ENCODE data around the gene COMMD1.
"Not testable (repeated sequence)": the region's sequence is repeated elsewhere in the genome, so short reads cannot be mapped to it uniquely, and the experiment has no call there.

COMMD1 gene

DNA sequence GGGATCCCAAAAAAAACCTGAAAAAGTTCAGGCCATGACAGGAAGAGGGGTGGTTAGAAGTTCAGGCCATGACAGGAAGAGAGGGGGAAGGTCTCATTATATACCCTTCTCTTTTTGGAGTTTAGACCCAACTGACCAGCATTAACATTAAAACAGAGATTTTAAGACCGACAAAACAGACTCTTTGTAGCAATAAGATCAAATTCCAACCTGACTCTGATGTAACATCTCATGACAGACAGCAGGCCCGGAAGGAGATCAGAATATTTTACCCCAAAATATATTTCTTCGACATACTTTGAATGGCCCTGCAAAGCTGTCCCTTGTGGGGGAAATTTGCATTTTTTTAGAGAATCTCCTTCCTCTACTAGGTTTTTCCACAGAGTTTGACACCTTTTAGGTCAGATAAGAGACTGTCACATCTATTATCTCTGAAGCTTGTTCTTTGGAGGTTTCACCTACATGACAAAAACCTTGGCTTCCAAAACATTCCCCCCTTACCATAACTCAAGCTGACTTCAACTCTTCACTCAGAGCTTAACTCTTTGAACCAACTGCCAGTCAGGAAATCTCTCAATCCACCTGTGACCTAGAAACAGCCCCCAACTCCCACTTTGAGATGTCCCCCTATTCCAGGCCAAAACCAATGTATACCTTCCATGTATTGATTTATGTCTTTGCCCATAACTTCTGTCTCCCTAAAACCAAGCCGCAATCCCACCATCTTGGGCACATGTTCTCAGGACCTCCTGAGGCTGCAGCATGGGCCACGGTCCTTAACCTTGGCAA lies 239.4 kb downstream of the COMMD1 start:
- TF ChIP-seq, protein P1, sequence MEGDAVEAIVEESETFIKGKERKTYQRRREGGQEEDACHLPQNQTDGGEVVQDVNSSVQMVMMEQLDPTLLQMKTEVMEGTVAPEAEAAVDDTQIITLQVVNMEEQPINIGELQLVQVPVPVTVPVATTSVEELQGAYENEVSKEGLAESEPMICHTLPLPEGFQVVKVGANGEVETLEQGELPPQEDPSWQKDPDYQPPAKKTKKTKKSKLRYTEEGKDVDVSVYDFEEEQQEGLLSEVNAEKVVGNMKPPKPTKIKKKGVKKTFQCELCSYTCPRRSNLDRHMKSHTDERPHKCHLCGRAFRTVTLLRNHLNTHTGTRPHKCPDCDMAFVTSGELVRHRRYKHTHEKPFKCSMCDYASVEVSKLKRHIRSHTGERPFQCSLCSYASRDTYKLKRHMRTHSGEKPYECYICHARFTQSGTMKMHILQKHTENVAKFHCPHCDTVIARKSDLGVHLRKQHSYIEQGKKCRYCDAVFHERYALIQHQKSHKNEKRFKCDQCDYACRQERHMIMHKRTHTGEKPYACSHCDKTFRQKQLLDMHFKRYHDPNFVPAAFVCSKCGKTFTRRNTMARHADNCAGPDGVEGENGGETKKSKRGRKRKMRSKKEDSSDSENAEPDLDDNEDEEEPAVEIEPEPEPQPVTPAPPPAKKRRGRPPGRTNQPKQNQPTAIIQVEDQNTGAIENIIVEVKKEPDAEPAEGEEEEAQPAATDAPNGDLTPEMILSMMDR (IDR thresholded peaks at IDR 0.05; ENCODE audit: low read depth, low read length) = no peak
- DNase-seq (ENCODE audit: low read depth in 2 of 2) = no peak

DNA sequence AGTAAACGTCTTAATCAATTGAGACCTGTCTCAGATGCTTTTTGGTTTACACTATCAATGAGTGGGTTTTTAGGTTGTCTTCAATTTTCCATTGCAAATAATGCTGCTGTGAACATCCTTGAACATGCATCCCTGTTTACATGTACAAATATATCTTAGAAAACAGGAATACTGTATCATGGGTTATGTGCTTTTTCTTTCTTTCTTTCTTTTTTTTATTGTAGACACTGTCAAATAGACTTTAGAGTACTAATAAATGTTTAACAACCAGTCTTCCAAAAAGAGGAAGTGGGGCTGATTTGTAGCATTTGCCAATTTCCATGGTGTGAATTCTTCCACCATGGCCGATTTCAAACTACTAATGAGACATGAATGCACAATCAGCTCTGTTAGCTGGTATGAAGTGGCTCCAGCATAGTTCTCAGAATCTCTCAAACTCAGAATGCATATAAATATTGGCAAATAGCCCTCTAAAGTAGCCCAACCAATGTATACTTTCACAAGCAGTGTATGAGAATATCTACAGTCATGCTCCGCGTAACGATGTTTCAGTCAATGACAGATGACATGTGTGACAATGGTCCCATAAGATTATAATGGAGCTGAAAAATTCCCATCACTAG lies 240.1 kb downstream of the COMMD1 start:
- H3K4me3 ChIP-seq (replicated peaks in 1 of 2; ENCODE audit: low read depth in 2 of 2, low read length in 2 of 2) = no peak overlapping the region
- no peak for DNase-seq (ENCODE audit: low read depth in 2 of 2)
- TF ChIP-seq, protein P1 (IDR thresholded peaks at IDR 0.05; ENCODE audit: low read depth, low read length) = no peak

More for the DNA sequence above, 239.4 kb downstream of the COMMD1 start:
- no peak overlapping the region for H3K4me3 ChIP-seq (replicated peaks in 1 of 2; ENCODE audit: low read depth in 2 of 2, low read length in 2 of 2)

DNA sequence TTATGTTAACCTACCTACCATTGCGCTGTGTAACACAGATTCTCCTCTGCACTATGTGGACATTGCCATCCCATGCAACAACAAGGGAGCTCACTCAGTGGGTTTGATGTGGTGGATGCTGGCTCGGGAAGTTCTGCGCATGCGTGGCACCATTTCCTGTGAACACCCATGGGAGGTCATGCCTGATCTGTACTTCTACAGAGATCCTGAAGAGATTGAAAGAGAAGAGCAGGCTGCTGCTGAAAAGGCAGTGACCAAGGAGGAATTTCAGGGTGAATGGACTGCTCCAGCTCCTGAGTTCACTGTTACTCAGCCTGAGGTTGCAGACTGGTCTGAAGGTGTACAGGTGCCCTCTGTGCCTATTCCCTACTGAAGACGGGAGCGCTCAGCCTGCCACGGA lies 241.3 kb downstream of the COMMD1 start:
- not testable (repeated sequence) for H3K4me3 ChIP-seq (replicated peaks in 1 of 2; ENCODE audit: low read depth in 2 of 2, low read length in 2 of 2); DNase-seq (ENCODE audit: low read depth in 2 of 2)

DNA sequence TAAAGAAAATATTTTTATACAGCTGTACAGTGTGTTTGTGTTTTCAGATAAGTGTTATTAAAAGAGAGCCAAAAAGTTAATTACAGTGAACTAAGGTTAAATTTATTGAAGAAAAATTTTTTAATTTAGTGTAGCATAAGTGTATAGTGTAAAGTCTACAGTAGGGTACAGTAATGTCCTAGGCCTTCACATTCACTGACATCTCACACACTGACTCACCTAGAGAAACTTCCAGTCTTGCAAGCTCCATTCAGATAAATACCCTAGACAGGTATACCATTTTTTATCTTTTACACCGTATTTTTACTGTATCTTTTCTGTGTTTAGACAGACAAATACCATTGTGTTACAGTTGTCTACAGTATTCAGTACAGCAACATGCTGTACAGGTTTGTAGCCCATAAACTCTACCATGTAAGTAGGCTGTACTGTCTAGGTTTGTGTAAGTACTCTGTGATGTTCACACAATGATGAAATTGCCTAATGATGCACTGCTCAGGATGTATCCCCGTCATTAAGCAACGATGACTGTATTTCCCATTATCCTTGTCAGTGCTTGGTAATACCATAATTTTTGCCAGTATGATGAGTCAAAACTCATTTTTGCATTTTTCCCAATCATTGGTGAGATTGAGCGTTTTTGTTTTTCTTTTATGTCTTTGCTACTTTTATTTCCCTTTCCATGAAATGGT lies 242.3 kb downstream of the COMMD1 start:
- peak; percentile 81 to 98 for DNase-seq (ENCODE audit: low read depth in 2 of 2)
- no peak overlapping the region for H3K4me3 ChIP-seq (replicated peaks in 1 of 2; ENCODE audit: low read depth in 2 of 2, low read length in 2 of 2)
- TF ChIP-seq, protein P1 (IDR thresholded peaks at IDR 0.05; ENCODE audit: low read depth, low read length) = no peak

DNA sequence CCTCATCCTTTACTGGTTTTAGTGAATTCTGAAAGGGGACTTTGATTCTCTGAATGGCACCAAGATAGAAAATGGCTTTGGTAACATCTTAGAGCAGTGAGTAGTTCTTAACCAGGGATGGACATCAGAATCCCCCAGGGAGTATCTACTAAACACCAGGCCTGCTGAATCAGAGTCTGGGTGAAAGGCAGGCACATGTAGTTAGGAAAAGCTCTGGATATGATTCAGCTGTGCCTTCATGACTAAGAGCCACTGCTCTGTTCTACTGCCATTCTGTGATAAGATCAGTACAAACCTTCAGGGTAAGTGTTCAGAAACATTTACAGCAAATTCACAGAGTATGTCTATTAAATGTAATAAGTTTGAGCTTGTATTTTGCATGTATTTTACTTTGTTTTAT lies 244.2 kb downstream of the COMMD1 start:
- TF ChIP-seq, protein P1 (IDR thresholded peaks at IDR 0.05; ENCODE audit: low read depth, low read length) = no peak
- peak; percentile 94 to 99 for DNase-seq (ENCODE audit: low read depth in 2 of 2)
- no peak overlapping the region for H3K4me3 ChIP-seq (replicated peaks in 1 of 2; ENCODE audit: low read depth in 2 of 2, low read length in 2 of 2)

DNA sequence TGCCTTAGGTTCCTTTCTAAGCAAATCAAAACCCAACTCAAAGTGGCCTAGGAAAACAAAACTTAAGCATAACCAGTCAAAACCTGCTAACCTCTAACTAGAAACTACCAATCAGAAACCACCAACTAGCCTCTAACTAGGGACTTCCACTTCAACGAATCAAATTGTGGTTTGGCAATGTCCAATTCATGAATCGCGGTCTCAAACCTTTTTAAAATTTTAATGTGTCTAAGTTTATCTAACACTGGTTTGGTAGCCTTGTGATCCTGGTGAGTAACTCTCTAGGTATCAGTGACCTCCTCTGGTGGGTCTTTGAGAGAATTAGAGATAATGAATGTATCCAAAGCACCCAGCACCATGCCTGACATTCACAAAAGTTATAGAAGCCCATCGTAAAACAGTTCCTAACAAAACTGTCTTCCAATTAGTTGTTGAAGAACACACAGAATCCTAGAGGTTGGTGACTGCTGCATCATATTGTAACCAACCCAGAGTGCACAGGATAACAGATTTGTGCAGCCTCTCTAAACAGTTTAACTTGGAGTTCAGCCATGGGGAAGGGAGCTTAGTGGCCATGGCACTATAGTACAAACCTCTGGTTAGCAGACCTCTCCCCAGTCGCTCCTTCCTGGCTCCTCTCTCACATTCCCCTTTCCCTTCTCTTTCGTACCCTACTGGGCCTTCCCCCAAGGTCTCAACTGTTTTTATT lies 245.3 kb downstream of the COMMD1 start:
- peak in 1 of 2 donors; percentile 15 for DNase-seq (ENCODE audit: low read depth in 2 of 2)
- no peak overlapping the region for H3K4me3 ChIP-seq (replicated peaks in 1 of 2; ENCODE audit: low read depth in 2 of 2, low read length in 2 of 2)
- TF ChIP-seq, protein P1 (IDR thresholded peaks at IDR 0.05; ENCODE audit: low read depth, low read length) = no peak

DNA sequence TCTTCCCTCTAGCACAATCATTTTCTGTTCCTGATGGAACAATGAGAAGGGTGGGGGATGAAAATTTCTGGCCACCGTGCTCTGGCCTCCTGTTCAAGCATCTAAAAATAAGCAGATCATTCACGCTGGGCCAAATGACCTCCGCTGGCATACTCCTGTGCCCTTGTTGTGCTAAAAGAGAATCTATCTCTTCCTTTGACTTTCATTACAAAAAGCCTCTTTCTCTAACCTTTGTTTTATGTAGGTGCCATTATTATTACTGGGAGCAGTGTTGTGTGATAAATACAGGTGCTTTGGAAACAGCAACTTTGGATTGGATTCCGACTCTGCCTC lies 245.8 kb downstream of the COMMD1 start:
- TF ChIP-seq, protein P1 (IDR thresholded peaks at IDR 0.05; ENCODE audit: low read depth, low read length) = no peak
- no peak for DNase-seq (ENCODE audit: low read depth in 2 of 2)
- no peak overlapping the region for H3K4me3 ChIP-seq (replicated peaks in 1 of 2; ENCODE audit: low read depth in 2 of 2, low read length in 2 of 2)
